Measurements from ENCODE around the gene ZDHHC19. TPM values are rescaled to one million over a fixed set of nuclear protein-coding genes. Genes with fewer than 3 reads are reported as not detected.
A peak's percentile ranks its signal among the peaks of the same experiment; 100 is the strongest.
"Not testable (repeated sequence)": the region's sequence is repeated elsewhere in the genome, so short reads cannot be mapped to it uniquely, and the experiment has no call there.

ZDHHC19 gene
- total RNA-seq (not detected), polyA plus RNA-seq (not detected)

- no peaks in the 10 kb centered on the region for H3K27me3 Mint-ChIP-seq
These were observed at the start of gene ZDHHC19 for GRCh38 chr3:196210673-196211556. Gene ZDHHC19 (minus strand): TSS chr3:196211400. CDS start chr3:196211315, 85 bp downstream.

GRCh38 chr3:196260784-196261183 is 49.6 kb upstream of the ZDHHC19 start:
- Histone ChIP-seq H3K4me1 (ENCODE audit: control insufficient read depth, insufficient read depth, low read length, poor library complexity, severe bottlenecking) (no peaks in the 10 kb centered on the region), H3K27ac (ENCODE audit: insufficient read depth, low read length, poor library complexity, severe bottlenecking) (no peak overlapping the region), H3K4me3 (ENCODE audit: low read depth, low read length) (no peak overlapping the region), H3K36me3 (ENCODE audit: control insufficient read depth, insufficient read depth, low read length) (peaks cover 35% of the 10 kb centered on the region), H3K27me3 (ENCODE audit: control insufficient read depth, insufficient read depth, low read length) (no peaks in the 10 kb centered on the region), H3K9me3 (ENCODE audit: control insufficient read depth in 2 of 2, low read length in 2 of 2) (no peaks in the 10 kb centered on the region)
- Mint-ChIP-seq H3K4me3 (no peak overlapping the region), H3K9me3 (peaks cover 0 to 3% (median 0%) of the 10 kb centered on the region in 7 donors), H3K27ac (no peak overlapping the region), H3K27me3 (no peaks in the 10 kb centered on the region), H3K4me1 (peaks cover 13 to 23% (median 18%) of the 10 kb centered on the region in 4 donors), H3K36me3 (peaks cover 23% of the 10 kb centered on the region)
- no peak for ATAC-seq (ENCODE audit: low read depth in 2 of 2)
- DNase-seq = no peak

More at GRCh38 chr3:196210673-196211556, at the start of gene ZDHHC19:
- H3K4me3 Mint-ChIP-seq = peak within 1 kb of the TSS in 2 of 4 donors; percentile 15 to 35
- Histone ChIP-seq H3K27ac (ENCODE audit: insufficient read depth, low read length, poor library complexity, severe bottlenecking) (no peak within 1 kb of the TSS), H3K4me1 (ENCODE audit: control insufficient read depth, insufficient read depth, low read length, poor library complexity, severe bottlenecking) (peaks cover 14% of the 10 kb centered on the region), H3K36me3 (ENCODE audit: control insufficient read depth, insufficient read depth, low read length) (no peaks in the 10 kb centered on the region), H3K27me3 (ENCODE audit: control insufficient read depth, insufficient read depth, low read length) (no peaks in the 10 kb centered on the region), H3K4me3 (ENCODE audit: low read depth, low read length) (no peak within 1 kb of the TSS), H3K9me3 (ENCODE audit: control insufficient read depth in 2 of 2, low read length in 2 of 2) (no peaks in the 10 kb centered on the region)
- peaks cover 0 to 14% (median 6%) of the 10 kb centered on the region in 4 donors for H3K4me1 Mint-ChIP-seq
- ATAC-seq (ENCODE audit: low read depth in 2 of 2) = no peak
- H3K36me3 Mint-ChIP-seq = no peaks in the 10 kb centered on the region
- H3K9me3 Mint-ChIP-seq = peaks cover 0 to 2% (median 0%) of the 10 kb centered on the region in 7 donors
- peak within 1 kb of the TSS in 1 of 3 donors; percentile 38 for H3K27ac Mint-ChIP-seq
- DNase-seq = no peak

GRCh38 chr3:196255776-196256175 is 44.6 kb upstream of the ZDHHC19 start:
- H3K27ac ChIP-seq (ENCODE audit: insufficient read depth, low read length, poor library complexity, severe bottlenecking) = no peak overlapping the region
- no peaks in the 10 kb centered on the region for H3K27me3 Mint-ChIP-seq
- H3K27ac Mint-ChIP-seq = peak overlapping the region in 2 of 3 donors; percentile 30 to 58
- no peak for ATAC-seq (ENCODE audit: low read depth in 2 of 2)
- peaks cover 5% of the 10 kb centered on the region for H3K4me1 ChIP-seq (ENCODE audit: control insufficient read depth, insufficient read depth, low read length, poor library complexity, severe bottlenecking)
- H3K36me3 ChIP-seq (ENCODE audit: control insufficient read depth, insufficient read depth, low read length) = peaks cover 30% of the 10 kb centered on the region
- H3K4me3 Mint-ChIP-seq = no peak overlapping the region
- peaks cover 10 to 21% (median 13%) of the 10 kb centered on the region in 4 donors for H3K4me1 Mint-ChIP-seq
- H3K36me3 Mint-ChIP-seq = peaks cover 17% of the 10 kb centered on the region
- H3K4me3 ChIP-seq (ENCODE audit: low read depth, low read length) = no peak overlapping the region
- no peaks in the 10 kb centered on the region for H3K27me3 ChIP-seq (ENCODE audit: control insufficient read depth, insufficient read depth, low read length)
- peaks cover 0 to under 1% (median 0%) of the 10 kb centered on the region in 7 donors for H3K9me3 Mint-ChIP-seq
- H3K9me3 ChIP-seq (ENCODE audit: control insufficient read depth in 2 of 2, low read length in 2 of 2) = no peaks in the 10 kb centered on the region
- no peak for DNase-seq

GRCh38 chr3:196254376-196255283 is 43.4 kb upstream of the ZDHHC19 start:
- H3K27ac ChIP-seq (ENCODE audit: insufficient read depth, low read length, poor library complexity, severe bottlenecking) = no peak overlapping the region
- no peaks in the 10 kb centered on the region for H3K9me3 Mint-ChIP-seq
- no peaks in the 10 kb centered on the region for H3K27me3 Mint-ChIP-seq
- H3K4me3 ChIP-seq (ENCODE audit: low read depth, low read length) = no peak overlapping the region
- H3K36me3 ChIP-seq (ENCODE audit: control insufficient read depth, insufficient read depth, low read length) = peaks cover 25% of the 10 kb centered on the region
- H3K36me3 Mint-ChIP-seq = peaks cover 16% of the 10 kb centered on the region
- no peak for ATAC-seq (ENCODE audit: low read depth in 2 of 2)
- H3K4me1 ChIP-seq (ENCODE audit: control insufficient read depth, insufficient read depth, low read length, poor library complexity, severe bottlenecking) = peaks cover 5% of the 10 kb centered on the region
- H3K4me3 Mint-ChIP-seq = no peak overlapping the region
- DNase-seq = no peak
- H3K27ac Mint-ChIP-seq = peak overlapping the region in 1 of 3 donors; percentile 70
- peaks cover 10 to 21% (median 14%) of the 10 kb centered on the region in 4 donors for H3K4me1 Mint-ChIP-seq
- no peaks in the 10 kb centered on the region for H3K27me3 ChIP-seq (ENCODE audit: control insufficient read depth, insufficient read depth, low read length)
- H3K9me3 ChIP-seq (ENCODE audit: control insufficient read depth in 2 of 2, low read length in 2 of 2) = no peaks in the 10 kb centered on the region

- peaks cover 5% of the 10 kb centered on the region for H3K4me1 ChIP-seq (ENCODE audit: control insufficient read depth, insufficient read depth, low read length, poor library complexity, severe bottlenecking)
- Mint-ChIP-seq H3K9me3 (no peaks in the 10 kb centered on the region), H3K4me1 (peaks cover 7 to 12% (median 9%) of the 10 kb centered on the region in 4 donors), H3K4me3 (no peak overlapping the region), H3K27ac (peak overlapping the region in 1 of 3 donors; percentile 20), H3K36me3 (peaks cover 24% of the 10 kb centered on the region), H3K27me3 (no peaks in the 10 kb centered on the region)
- no peak overlapping the region for H3K4me3 ChIP-seq (ENCODE audit: low read depth, low read length)
- no peak overlapping the region for H3K27ac ChIP-seq (ENCODE audit: insufficient read depth, low read length, poor library complexity, severe bottlenecking)
- no peak for ATAC-seq (ENCODE audit: low read depth in 2 of 2)
- DNase-seq = no peak
- no peaks in the 10 kb centered on the region for H3K9me3 ChIP-seq (ENCODE audit: control insufficient read depth in 2 of 2, low read length in 2 of 2)
- peaks cover 29% of the 10 kb centered on the region for H3K36me3 ChIP-seq (ENCODE audit: control insufficient read depth, insufficient read depth, low read length)
- H3K27me3 ChIP-seq (ENCODE audit: control insufficient read depth, insufficient read depth, low read length) = no peaks in the 10 kb centered on the region
These were observed 40.7 kb upstream of the ZDHHC19 start for GRCh38 chr3:196251918-196252317.

- ATAC-seq (ENCODE audit: low read depth in 2 of 2) (no peak), DNase-seq (no peak)
- H3K4me1 ChIP-seq (ENCODE audit: control insufficient read depth, insufficient read depth, low read length, poor library complexity, severe bottlenecking) = peaks cover 3% of the 10 kb centered on the region
- peaks cover 40% of the 10 kb centered on the region for H3K36me3 ChIP-seq (ENCODE audit: control insufficient read depth, insufficient read depth, low read length)
- H3K4me3 ChIP-seq (ENCODE audit: low read depth, low read length) = no peak overlapping the region
- Mint-ChIP-seq H3K4me3 (no peak overlapping the region), H3K9me3 (no peaks in the 10 kb centered on the region), H3K27me3 (no peaks in the 10 kb centered on the region), H3K27ac (no peak overlapping the region), H3K4me1 (peaks cover 3 to 8% (median 4%) of the 10 kb centered on the region in 4 donors), H3K36me3 (peaks cover 25% of the 10 kb centered on the region)
- H3K27ac ChIP-seq (ENCODE audit: insufficient read depth, low read length, poor library complexity, severe bottlenecking) = no peak overlapping the region
- no peaks in the 10 kb centered on the region for H3K9me3 ChIP-seq (ENCODE audit: control insufficient read depth in 2 of 2, low read length in 2 of 2)
- no peaks in the 10 kb centered on the region for H3K27me3 ChIP-seq (ENCODE audit: control insufficient read depth, insufficient read depth, low read length)
These were observed 35.6 kb upstream of the ZDHHC19 start for GRCh38 chr3:196246612-196247308.

- not testable (repeated sequence) for ATAC-seq (ENCODE audit: low read depth in 2 of 2); H3K27me3 Mint-ChIP-seq; H3K27ac ChIP-seq (ENCODE audit: insufficient read depth, low read length, poor library complexity, severe bottlenecking); H3K4me3 Mint-ChIP-seq; H3K27me3 ChIP-seq (ENCODE audit: control insufficient read depth, insufficient read depth, low read length); H3K4me3 ChIP-seq (ENCODE audit: low read depth, low read length); H3K9me3 ChIP-seq (ENCODE audit: control insufficient read depth in 2 of 2, low read length in 2 of 2); DNase-seq; H3K4me1 ChIP-seq (ENCODE audit: control insufficient read depth, insufficient read depth, low read length, poor library complexity, severe bottlenecking); H3K4me1 Mint-ChIP-seq; H3K27ac Mint-ChIP-seq; H3K9me3 Mint-ChIP-seq
- peaks cover 62% of the 10 kb centered on the region for H3K36me3 ChIP-seq (ENCODE audit: control insufficient read depth, insufficient read depth, low read length)
- H3K36me3 Mint-ChIP-seq = peaks cover 37% of the 10 kb centered on the region
These were observed 33.0 kb upstream of the ZDHHC19 start for GRCh38 chr3:196244166-196244565.
